OCI-LY3 (cell line): ENCODE measurements around the gene BPGM.

ENCODE experiments used
- H2AFZ ChIP-seq: fragments of 200-600, 300-600 bp; shearing (Covaris generic); 2 replicates; pipeline ENCODE4 v1.6.0; 2014; ENCODE audit warnings: antibody characterized with exemption, low read depth, low read length
- H3K27ac ChIP-seq: fragments of 200-600, 300-600 bp; sonication (generic); 2 replicates; pipeline ENCODE4 v1.5.1; 2014; ENCODE audit warnings: mild to moderate bottlenecking, low read length, moderate library complexity, mixed read lengths
- H3K27me3 ChIP-seq: fragments of 200-600, 300-600 bp; sonication (generic); 2 replicates; pipeline ENCODE4 v1.6.1; 2014; ENCODE audit warnings: low read depth, low read length, mixed read lengths
- H3K36me3 ChIP-seq: fragments of 200-600, 300-600 bp; sonication (generic); replicated peaks from 2 replicates; pipeline ENCODE3; 2014; ENCODE audit warnings: low read depth, low read length, mixed read lengths
- H3K4me1 ChIP-seq: fragments of 300-600, 200-600 bp; sonication (generic); 2 replicates; pipeline ENCODE4 v1.6.1; 2014; ENCODE audit warnings: low read length, mixed read lengths
- H3K4me2 ChIP-seq: fragments of 200-600, 300-600 bp; sonication (generic); 2 replicates; pipeline ENCODE4 v1.6.1; 2014; ENCODE audit warnings: low read length, mixed read lengths
- H3K4me3 ChIP-seq: fragments of 300-600, 200-600 bp; sonication (generic); 2 replicates; pipeline ENCODE4 v1.5.1; 2014; ENCODE audit warnings: antibody characterized with exemption, mild to moderate bottlenecking, low read length, moderate library complexity
- H3K79me2 ChIP-seq: fragments of 300-600, 200-600 bp; shearing (Covaris generic); 2 replicates; pipeline ENCODE4 v1.6.1; 2014; ENCODE audit warnings: mild to moderate bottlenecking, low read length, mixed read lengths
- H3K9ac ChIP-seq: fragments of 300-600, 200-600 bp; shearing (Covaris generic); 2 replicates; pipeline ENCODE4 v1.6.0; 2014; ENCODE audit warnings: mild to moderate bottlenecking, low read length, moderate library complexity
- H3K9me3 ChIP-seq: fragments of 200-600, 300-600 bp; shearing (Covaris generic); 2 replicates; pipeline ENCODE4 v1.6.1; 2014; ENCODE audit warnings: low read length, mixed read lengths; ENCODE audit not compliant: insufficient read depth
- H4K20me1 ChIP-seq: fragments of 200-600, 300-600 bp; sonication (generic); 2 replicates; pipeline ENCODE4 v1.6.1; 2016; ENCODE audit warnings: low read length, mixed read lengths; ENCODE audit not compliant: insufficient read depth
- CTCF ChIP-seq: fragments of 200-600, 300-600 bp; sonication (generic); IDR thresholded peaks from 2 replicates; pipeline ENCODE4 v1.5.1; 2014; ENCODE audit warnings: antibody characterized with exemption, low read length, low read depth
- EZH2phosphoT487 ChIP-seq: fragments of 200-600 bp; shearing (Covaris generic); IDR thresholded peaks from 2 replicates; pipeline ENCODE4 v1.6.1; 2018; ENCODE audit warnings: antibody characterized with exemption, mixed run types, low read depth

The BPGM gene

DNA sequence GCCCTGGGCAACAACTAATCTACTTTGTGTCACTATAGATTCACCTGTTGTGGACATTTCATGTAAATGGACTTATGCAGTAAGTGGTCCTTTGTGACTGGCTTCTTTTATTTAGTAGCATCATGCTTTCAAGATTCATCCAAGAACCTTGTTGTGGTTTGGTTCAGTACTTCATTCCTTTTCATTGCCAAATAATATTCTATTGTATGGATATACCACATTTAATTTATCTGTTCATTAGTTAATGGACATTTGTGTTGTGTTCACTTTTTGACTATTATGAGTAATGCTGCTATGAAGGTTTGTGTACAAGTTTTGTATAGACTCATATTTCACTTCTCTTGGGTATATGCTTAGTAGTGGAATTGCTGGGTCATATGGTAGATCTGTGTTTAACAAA, 27.8 kb downstream of the BPGM start:
- no peak overlapping the region for H3K9ac ChIP-seq
- no peaks in the 10 kb centered on the region for H3K79me2 ChIP-seq
- TF ChIP-seq CTCF (no peak), EZH2phosphoT487 (no peak)
- no peak overlapping the region for H3K27ac ChIP-seq
- peaks cover 5% of the 10 kb centered on the region; the same call in 1 of the 2 replicates for H4K20me1 ChIP-seq
- peaks cover 17% of the 10 kb centered on the region for H3K36me3 ChIP-seq
- no peak overlapping the region for H3K4me2 ChIP-seq
- H3K27me3 ChIP-seq = no peaks in the 10 kb centered on the region
- H3K4me3 ChIP-seq = no peak overlapping the region
- H3K9me3 ChIP-seq = peaks cover 8% of the 10 kb centered on the region
- no peaks in the 10 kb centered on the region; the same call in 1 of the 2 replicates for H3K4me1 ChIP-seq
- H2AFZ ChIP-seq = no peak overlapping the region

DNA sequence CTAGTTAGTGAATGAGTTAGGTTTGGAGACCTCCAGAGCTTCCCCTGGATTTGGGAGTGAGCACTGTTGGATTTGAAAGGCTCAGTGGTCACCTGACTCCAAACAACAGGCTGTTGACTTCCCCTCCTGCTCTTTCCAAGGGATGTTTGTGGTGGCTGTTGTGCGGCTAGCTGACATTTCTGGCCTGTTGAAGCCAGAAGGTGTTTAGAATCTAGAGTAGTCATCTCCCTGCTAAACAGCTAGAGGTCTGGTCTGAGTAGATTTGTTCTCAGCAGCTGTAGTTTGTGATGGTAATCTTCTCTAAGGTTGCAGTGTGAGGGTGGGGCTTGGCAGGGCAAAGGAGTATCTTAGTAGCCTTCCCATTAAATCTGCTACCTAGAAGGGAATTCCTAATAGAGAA, 30.1 kb downstream of the BPGM start:
- Histone ChIP-seq H3K4me1 (no peaks in the 10 kb centered on the region), H4K20me1 (no peaks in the 10 kb centered on the region; the same call in 1 of the 2 replicates), H3K79me2 (no peaks in the 10 kb centered on the region), H3K9ac (no peak overlapping the region), H3K4me2 (no peak overlapping the region), H3K36me3 (peaks cover 15% of the 10 kb centered on the region), H3K27ac (no peak overlapping the region), H3K9me3 (peaks cover 8% of the 10 kb centered on the region), H3K4me3 (no peak overlapping the region), H2AFZ (no peak overlapping the region), H3K27me3 (no peaks in the 10 kb centered on the region)
- TF ChIP-seq CTCF = no peak
- no peak for TF ChIP-seq EZH2phosphoT487

GRCh38 chr7:134678115-134678514, 31.5 kb downstream of the BPGM start:
- H3K36me3 ChIP-seq = peaks cover 14% of the 10 kb centered on the region
- H3K9me3 ChIP-seq = peaks cover 8% of the 10 kb centered on the region
- no peaks in the 10 kb centered on the region for H3K27me3 ChIP-seq
- H3K4me1 ChIP-seq = no peaks in the 10 kb centered on the region
- H3K4me3 ChIP-seq = no peak overlapping the region
- no peak overlapping the region for H2AFZ ChIP-seq
- TF ChIP-seq CTCF (no peak), EZH2phosphoT487 (no peak)
- H3K9ac ChIP-seq = no peak overlapping the region
- no peaks in the 10 kb centered on the region for H3K79me2 ChIP-seq
- H3K4me2 ChIP-seq = no peak overlapping the region
- H3K27ac ChIP-seq = no peak overlapping the region
- no peaks in the 10 kb centered on the region for H4K20me1 ChIP-seq

DNA sequence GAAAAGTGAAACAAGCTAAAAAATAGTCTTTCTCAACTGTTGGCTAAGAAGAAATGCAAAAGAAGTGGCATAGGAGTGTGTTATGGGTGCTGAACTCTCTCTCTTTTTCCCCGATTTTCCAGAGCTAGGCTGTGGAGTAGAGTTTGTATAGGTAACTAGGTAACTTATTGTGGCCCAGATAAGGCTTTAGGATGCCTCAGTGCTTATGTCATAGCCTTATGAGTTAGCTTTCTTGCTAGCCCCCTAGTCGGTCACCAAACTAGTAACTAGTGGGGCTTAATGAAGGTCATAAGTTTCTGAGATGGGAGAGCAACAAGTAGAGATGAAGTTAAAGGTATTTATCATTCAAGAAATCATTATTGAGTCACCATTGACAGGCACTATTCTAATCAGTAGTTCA, 32.4 kb downstream of the BPGM start:
- Histone ChIP-seq H3K4me1 (no peaks in the 10 kb centered on the region), H4K20me1 (no peaks in the 10 kb centered on the region), H3K79me2 (no peaks in the 10 kb centered on the region), H3K9ac (no peak overlapping the region), H3K4me2 (no peak overlapping the region), H3K27ac (no peak overlapping the region), H3K36me3 (peaks cover 11% of the 10 kb centered on the region), H3K9me3 (peaks cover 8% of the 10 kb centered on the region), H3K27me3 (no peaks in the 10 kb centered on the region), H3K4me3 (no peak overlapping the region), H2AFZ (no peak overlapping the region)
- TF ChIP-seq EZH2phosphoT487 (no peak), CTCF (no peak)
